Right lung (tissue), 5 donors: ENCODE measurements around the gene FCMR. TPM values are rescaled to one million over a fixed set of nuclear protein-coding genes. Genes with fewer than 3 reads are reported as not detected.

Experiments
- DNase-seq, 2 donors: peaks; one replicate each; pipeline ENCODE4 v3.0.0-alpha.2; 2013
- polyA plus RNA-seq, 5 donors: library from polyadenylated mRNA; unstranded; fragments of 120-200 nt; gene quantifications; one replicate each; pipeline versions ENCODE4 v1.2.1 to v1.2.3, GENCODE V29; 2013; ENCODE audit warnings: inconsistent platforms in 1 of 5, low replicate concordance in 1 of 5; ENCODE audit not compliant: insufficient read length in 5 of 5, insufficient read depth in 1 of 5

The FCMR gene
- polyA plus RNA-seq, 5 donors = 2.3 to 4.2 (median 2.5) TPM

GRCh38 chr1:206951318-206952100, 29.8 kb upstream of the FCMR start:
- DNase-seq = no peak

GRCh38 chr1:206949641-206950040, 27.9 kb upstream of the FCMR start:
- DNase-seq = no peak

DNA sequence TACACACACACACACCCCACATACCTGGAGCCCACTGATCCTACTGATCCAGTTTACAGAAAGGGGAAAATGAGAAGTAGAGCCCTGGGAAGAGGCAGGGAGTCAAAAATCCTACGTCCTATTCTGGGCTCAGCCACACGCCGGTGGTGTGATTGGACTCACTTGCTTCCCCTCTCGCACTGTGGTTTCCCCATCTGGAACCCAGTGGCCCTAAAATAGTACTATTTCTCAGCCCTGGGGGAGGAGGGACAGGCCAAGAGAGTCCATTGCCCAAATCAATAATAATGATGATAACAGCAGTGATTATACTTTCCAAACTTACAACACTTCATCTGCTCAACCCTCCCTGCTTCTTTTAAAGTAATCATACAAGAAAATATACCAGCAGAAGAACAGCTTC, 27.5 kb upstream of the FCMR start:
- DNase-seq = no peak

GRCh38 chr1:206947255-206947654, 25.5 kb upstream of the FCMR start:
- no peak for DNase-seq

DNA sequence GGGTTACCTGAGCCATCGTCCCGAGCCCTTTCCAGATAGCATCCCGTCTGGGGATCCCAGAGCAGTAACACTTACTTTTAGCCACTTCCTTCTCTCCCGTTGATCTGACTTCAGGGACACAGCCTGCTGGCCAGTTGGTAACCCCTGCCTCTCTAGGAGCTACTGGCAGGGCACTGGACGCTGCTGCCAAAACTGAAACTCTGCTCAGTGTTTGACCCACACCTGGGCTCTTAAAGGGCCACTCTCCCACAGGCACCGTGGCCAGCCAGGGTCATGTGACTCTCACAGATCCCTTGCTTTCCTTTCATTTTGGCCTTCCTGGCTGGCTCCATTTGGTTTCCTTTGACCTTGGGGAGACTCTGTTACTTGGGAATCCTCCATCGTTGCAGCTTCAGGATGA, 24.5 kb upstream of the FCMR start, which contains the start of gene PIGR:
Gene PIGR, minus strand, starts transcription at position 206 of the 400 bp plus-strand sequence. CDS start 5,935 bp downstream, outside the sequence.
- no peak for DNase-seq

DNA sequence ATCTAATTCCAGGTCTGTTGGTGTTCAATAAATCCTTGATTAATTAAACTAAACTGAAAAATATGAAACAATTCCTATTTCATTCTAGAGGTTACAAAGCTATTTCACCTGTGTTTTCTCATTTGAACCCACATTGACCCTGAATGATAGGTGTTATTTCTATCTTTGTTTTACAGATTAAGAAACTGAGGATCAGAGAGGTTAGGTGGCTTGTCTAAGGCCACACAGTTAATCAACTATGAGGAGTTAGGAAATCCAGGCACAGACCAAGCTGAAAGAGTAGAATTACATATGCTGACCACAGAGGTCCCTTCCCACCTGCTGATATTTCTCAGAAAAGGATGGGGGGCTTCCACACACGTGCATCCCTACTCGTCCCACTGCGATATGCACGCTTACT, 24.0 kb upstream of the FCMR start:
- no peak for DNase-seq

- DNase-seq = no peak
Observed at GRCh38 chr1:206944703-206945102, 23.0 kb upstream of the FCMR start.

- DNase-seq = no peak
Observed at GRCh38 chr1:206941766-206942418, 20.2 kb upstream of the FCMR start.

DNA sequence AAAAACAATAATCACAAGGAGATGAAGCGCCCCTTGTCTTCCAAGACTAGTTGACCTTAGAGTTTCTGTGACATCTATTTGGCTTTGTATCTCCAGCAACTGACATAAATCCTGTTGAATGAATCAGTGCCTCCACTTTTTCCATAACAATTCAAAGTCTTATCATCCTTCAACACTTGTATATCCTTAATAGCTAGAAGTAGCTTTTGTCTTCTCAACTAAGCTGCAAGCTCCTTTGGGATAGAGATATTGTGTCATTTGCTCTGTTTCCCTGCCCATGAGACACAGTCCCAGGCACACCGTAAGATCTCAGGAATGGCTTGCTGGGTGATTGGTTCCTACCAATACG, 18.8 kb upstream of the FCMR start:
- no peak for DNase-seq

GRCh38 chr1:206939841-206940587, 18.3 kb upstream of the FCMR start:
- DNase-seq = no peak

GRCh38 chr1:206939131-206939530, 17.4 kb upstream of the FCMR start:
- no peak for DNase-seq

DNA sequence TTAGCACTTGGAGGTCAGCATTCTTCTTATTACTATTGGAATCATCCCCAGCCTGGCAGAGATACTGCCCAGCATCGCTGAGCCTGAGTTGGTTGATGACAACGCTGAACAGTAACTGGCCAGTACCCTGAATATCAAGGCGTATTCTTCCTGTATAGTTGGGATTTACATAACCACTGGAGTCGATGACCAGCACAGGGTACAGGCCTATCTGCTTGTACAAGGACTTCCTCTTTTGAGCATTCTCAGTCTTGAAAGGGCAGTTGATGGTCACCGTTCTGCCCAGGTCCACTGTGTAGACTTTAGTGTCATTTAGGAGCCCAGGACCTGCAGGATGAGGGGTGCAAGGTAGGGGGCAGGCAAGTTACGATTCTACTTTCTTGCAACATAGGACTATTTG, 15.7 kb upstream of the FCMR start:
- no peak for DNase-seq

DNA sequence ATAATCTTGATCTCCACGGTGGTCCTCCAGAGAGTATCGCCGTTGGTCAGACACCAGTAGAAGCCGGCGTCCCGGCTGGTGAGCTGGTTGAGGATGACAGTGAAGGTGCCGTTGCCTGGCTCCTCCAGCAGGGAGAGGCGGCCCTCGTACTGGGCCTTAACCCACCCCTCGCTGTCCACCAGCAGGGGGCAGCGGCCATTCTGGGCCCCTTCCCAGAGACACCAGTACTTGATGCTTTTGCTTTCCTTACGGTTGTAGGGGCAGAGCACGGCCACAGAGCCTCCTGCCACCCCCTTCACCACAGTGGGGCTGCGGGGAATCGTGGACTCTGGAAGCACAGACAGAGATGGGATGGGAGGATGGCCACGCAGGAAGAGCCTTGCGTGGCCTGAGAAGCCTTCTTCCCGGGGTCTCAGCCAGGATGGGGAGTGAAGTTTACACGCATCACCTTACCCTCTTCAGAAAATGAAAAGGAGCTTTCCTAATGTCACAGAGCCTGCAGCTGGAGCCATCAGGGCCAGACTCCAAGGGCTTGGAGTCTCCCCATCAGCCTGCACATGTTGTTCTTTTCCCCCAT, 13.8 kb upstream of the FCMR start:
- no peak for DNase-seq

DNA sequence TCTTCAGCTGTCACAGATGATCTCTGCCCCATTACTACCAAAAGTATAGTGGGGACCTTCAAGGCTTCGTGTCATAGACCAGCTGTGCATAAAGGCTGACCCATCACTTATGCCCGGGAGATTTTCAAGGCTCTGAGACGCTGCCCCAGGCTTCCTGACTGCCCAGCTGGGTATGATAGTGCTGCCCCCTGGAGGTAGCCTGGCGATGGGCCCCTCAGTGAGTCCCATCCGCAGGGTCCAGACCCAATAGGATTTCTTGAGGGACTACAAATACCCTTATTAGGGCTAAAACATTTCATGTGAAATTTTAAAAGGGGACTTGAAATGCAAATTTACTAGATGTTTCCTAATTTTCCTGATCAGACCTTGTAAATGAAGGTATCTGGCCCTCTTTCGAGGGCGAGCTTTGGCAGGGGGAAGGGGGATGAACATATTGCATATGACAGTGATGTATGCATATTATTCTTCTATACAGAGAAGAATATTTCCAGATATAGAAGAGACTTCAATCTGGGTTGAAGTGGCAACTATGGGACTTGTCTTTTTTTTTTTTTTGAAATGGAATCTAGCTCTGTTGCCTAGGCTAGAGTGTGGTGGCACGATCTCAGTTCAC, 11.7 kb upstream of the FCMR start:
- DNase-seq = no peak

GRCh38 chr1:206932177-206932576, 10.4 kb upstream of the FCMR start:
- DNase-seq = no peak

DNA sequence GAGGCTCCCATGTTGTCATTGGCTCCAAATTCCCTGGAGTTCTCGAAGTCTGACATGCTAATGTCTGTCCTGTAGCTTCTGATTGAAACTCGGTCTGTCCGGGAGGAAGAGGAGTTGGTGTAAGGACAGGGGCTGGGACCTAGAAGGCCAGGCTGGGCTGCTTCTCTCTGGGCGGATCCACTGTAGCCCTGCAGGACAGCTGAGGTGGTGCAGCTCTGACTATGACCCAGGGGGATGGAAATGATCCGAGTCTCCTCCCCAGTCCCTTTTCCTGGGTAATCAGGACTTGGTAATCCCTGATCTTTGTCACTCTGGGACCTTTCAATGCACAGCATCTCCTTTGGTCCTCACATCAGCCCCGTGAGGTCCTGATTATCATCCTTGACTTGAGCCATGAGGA, 10.0 kb upstream of the FCMR start:
- DNase-seq = no peak

DNA sequence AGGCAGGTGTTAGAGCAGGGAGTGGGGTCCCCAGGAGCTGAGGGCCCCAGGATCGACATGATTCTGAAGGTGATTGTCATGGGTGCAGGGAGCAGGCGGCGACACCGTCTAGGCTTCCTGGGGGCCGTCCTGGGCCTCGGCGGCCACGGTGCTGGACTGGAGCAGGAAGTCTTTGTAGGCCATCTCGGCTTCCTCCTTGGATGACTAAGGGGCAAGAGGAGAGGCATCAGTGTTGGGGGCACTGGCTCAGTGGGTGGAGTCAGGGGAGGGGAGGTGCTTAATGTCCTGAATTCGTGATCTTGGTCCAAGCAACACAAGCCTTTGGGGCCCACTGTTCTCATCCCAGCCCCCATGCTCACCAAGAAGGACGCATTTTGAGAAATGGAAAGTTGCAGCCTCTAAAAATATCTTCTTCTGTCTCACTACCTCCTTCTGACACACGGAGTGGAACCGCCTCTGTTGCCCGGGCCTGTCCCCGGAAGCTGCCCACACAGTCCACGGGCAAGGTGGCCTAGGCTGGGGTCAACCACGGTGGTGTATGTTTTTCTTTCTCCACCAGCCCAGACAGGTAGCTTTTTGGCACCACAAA, 8.6 kb upstream of the FCMR start:
- DNase-seq = no peak

GRCh38 chr1:206929524-206929923, 7.8 kb upstream of the FCMR start:
- DNase-seq = no peak

GRCh38 chr1:206926286-206926685, 4.5 kb upstream of the FCMR start:
- no peak for DNase-seq

DNA sequence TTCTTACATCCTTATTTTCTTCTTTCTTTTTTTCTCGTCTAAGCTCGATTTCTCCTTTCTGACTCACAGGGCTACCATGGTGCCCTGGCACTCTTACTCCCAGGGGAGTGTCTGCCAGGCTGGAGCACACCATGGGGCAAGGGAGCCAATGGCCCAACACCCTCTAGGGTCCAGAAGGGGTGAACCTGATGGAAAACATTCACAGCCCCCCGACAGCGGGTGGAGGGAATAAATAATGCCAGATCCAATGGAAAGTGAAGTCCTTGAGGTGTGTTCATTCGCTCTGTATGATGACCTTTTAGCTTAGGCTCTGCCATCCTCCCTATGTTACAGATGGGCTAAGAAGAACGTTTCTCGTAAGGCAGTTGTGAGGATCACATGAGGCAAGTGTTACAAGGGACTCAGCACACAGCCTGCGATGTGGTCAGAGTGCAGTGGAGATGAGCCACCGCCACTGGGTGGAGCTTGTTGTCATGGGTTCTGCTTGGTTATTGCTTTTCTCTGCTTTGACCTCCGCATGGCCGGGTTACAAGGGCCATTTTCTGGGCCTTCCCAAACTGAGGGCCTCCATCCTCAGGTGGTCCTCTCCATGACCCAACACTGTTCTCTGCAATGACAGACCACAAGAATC, 3.5 kb upstream of the FCMR start:
- DNase-seq = no peak

DNA sequence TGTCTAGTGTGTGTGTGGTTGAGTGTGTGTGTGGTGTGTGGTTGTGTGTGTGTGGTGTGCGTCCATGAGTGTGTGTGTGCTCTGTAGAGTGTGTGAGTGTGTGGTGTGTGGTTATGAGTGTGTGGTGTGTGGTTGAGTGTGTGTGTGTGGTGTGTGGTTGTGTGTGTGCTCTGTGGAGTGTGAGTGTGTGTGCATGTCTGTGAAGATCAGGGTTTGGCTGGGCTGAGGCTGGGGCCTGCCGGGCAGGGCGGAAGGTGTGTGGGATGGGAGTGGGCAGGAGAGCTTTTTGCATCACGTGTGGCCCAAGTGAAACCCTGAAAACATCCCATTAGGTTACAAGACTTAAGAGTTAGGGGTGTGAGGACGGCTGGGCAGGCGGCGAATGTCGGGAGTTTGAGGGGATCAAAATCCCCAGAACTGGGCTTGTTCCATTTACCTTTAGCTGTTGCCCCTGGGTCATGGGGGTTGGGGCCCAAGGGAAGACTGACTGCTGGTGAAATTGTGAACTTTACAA, 2.9 kb upstream of the FCMR start:
- no peak for DNase-seq
